Measurements from ENCODE around the gene CERS4. TPM values are rescaled to one million over a fixed set of nuclear protein-coding genes. Genes with fewer than 3 reads are reported as not detected.
"Not testable (repeated sequence)": the region's sequence is repeated elsewhere in the genome, so short reads cannot be mapped to it uniquely, and the experiment has no call there.

Gene CERS4
- total RNA-seq, 1 donor from 2014 or later: 26.4 TPM

DNA sequence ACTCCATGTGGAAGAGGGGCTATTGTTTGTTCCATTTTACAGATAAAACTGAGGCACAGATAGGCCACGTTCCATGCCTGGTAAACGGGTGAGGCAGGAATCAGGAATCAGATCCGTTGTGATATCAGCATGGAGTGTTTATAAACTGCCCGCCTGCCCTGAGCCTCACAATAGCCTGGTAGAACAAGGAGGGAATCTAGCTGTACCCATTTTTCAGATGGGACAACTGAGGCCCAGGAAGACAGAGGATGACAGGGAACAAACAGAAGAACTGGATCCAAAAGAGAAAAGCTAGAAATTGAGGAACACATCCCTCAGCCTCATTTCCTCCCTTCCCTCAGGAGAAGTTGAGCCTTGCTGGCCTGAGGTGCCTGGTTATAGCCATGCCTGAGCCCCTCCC, 32.5 kb downstream of the CERS4 start:
- DNase-seq (ENCODE audit: low read depth in 2 of 2): no peak

DNA sequence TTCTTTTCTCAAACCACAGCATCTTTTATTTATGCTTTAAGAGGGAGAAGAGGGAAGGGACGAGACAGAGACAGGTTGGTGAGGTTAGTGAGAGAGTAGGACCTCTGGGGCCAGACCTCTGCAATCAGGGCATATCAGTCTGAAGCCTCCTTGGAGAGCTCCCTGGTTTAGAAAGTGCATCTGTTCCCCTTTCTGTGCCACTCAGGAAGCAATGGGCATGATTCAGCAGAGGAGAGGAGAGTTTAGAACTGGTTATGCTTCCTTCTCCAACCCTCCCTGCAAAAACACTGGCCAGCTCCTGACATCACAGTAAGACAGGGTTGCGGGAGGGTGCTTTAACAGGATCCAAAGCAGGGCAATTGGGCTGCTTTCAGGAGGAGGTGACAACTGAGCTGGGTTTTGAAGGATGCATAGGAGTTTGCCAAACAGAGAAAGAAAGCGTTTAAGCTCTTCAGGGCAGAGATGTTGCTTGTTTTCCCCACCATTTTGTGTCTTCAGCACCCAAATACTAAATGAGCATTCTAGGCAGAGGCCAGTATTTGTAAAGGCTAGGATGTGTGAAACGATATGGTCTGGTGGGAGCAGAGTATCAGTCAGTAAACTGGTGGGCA, 33.1 kb downstream of the CERS4 start:
- no peak for DNase-seq (ENCODE audit: low read depth in 2 of 2)

DNA sequence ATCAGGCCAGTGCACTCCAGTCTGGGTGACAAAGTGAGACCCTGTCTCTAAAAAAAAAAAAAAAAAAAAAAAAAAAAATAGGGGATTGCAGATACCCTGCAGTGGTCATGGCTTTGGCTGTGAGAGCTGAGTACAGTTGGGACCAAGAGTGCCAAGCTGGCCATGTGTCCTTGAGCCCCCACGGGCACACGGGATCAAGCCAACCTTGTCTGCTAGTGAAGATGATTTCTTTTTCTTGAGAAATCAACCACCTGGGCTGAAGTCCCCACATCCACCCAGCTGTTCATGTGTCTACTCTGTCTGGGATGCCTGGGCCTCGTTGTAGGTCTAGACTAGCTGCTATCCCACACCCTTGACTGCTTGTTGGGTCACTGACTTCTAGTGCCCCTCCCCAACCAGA, 34.0 kb downstream of the CERS4 start:
- no peak for DNase-seq (ENCODE audit: low read depth in 2 of 2)

DNA sequence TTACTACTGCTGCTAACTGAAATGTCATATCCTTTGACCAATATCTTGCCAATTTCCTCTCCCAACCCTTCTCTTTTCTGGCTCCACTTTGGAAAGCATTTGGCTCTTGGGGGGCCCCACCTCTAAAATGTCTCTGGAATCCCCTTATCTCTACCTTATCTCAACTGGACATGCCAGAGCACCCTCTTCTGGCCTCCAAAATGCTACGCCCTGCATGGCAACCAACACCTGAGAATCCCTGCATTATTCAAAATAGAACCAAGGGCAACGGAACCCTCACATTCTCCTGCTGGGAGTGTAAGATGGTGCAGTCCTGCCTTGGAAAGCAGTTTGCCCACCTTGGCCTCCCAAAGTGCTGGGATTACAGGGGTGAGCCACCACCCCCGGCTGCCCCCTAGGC, 35.3 kb downstream of the CERS4 start:
- no peak for DNase-seq (ENCODE audit: low read depth in 2 of 2)

DNA sequence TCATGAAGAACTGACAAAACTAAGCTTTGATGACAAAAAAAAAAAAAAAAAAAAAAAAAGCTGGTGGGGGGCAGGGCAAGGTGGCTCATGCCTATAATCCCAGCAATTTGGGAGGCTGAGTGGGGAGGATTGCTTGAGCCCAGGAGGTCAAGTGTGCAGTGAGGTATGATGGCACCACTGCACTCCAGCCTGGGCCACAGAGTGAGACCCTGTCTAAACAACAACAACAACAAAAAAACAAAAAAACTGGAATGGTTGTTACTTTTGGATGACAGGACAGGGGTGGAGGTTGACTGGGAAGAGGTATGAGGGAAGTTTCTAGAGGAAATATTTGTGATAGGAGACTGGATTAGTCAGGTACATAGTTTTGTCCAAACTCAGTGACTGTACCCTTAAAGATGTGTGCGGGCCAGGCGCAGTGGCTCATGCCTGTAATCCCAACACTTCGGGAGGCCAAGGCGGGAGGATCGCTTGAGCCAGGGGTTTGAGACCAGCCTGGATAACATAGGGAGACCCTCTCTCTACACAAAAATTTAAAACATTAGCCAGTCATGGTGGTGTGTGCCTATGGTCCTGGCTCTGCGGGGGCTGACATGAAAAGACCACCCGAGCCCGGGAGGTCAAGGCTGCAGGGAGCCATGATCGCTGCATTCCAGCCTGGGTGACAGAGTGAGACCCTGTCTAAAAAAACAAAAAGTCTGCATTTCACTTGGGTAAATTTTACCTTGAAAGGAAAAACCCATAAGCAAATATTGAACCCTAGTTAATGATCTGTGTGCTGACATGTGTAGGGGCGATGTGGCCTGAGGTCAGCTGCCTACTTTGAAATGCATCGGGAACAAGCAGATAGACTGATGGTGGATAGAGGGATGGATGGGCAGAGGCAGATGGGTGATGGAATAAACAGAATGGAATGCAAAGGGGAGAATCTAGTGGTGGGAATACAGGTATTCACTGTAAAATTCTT, 37.0 kb downstream of the CERS4 start:
- DNase-seq (ENCODE audit: low read depth in 2 of 2): no peak

DNA sequence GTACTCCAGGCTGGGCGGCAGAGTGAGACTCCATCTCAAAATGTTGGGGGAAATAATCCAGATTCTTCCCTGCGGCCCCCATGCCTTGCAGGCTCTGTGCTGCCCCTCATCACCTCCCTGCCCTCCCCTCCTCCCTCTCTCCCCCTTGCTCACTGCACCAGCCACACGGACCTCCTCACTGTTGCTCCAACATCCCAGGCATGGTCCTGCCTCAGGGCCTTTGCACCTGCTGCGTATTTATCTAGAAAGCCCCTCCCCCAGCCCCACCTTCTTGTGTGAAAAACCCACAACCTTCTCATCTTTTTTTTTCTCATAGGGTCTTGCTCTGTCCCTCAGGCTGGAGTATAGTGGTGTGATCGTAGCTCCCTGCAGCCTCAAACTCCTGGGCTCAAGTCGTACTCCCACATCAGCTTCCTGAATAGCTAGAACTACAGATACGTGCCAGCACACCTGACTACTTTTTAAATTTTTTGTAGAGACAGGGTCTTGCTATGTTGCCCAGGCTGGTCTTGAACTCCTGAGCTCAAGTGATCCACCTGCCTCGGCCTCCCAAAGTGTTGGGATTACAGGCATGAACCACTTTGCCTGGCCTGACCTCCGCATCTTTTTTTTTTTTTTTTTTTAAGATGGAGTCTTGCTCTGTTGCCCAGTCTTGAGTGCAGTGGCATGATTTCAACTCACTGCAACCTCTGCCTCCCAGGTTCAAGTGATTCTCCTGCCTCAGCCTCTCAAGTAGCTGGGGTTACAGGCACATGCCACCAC, 38.1 kb downstream of the CERS4 start:
- not testable (repeated sequence) for DNase-seq (ENCODE audit: low read depth in 2 of 2)

DNA sequence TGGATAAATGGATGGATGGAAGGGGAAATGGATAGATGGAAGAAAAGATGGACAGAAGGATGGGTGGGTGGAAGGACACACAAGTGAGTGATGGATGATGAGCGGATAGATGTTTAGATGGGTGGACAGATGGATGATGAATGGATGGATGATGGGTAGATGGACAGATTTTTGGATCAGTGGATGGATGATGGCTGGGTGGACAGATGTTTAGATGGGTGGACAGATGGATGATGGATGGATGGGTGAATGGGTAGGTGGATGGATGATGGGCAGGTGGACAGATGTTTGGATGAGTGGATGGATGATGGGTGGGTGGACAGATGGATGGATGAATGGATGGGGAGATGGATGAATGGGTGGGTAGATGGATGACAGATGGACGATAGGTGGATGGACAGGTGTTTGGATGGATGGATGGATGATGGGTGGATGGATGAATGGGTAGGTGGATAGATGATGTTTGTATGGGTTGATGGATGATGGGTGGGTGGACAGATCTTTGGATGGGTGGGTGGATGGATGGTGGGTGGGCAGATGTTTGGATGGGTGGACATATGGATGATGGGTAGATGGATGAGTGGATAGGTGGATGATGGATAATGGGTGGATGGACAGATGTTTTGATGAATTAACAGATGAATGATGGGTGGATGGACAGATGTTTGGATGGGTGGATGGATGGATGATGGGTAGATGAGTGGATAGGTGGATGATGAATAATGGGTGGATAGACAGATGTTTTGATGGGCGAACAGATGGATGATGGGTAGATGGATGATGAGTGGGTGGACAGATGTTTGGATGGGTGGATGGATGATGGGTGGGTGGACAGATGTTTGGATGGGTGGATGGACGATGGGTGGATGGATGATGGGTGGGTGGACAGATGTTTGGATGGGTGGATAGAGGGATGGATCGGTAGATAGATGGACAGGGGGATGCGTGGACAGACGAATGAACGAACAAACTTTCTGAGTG, 39.5 kb downstream of the CERS4 start:
- no peak for DNase-seq (ENCODE audit: low read depth in 2 of 2)

DNA sequence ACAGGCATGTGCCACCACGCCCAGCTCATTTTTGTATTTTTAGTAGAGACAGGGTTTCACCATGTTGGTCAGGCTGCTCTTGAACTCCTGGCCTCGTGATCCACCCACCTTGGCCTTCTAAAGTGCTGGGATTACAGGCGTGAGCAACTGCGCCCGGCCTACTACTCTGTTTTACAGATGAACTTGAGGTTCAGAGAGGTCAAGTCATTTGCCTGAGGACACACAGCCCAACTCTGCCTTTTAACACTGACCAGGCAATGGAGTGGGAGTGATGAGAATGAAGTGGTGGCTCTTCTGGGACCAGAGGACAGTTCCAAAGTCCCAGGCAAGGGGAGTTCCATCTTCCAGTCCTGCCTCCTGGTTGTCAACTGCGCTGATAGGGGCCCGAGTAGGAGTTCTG, 41.4 kb downstream of the CERS4 start:
- DNase-seq (ENCODE audit: low read depth in 2 of 2): no peak

DNA sequence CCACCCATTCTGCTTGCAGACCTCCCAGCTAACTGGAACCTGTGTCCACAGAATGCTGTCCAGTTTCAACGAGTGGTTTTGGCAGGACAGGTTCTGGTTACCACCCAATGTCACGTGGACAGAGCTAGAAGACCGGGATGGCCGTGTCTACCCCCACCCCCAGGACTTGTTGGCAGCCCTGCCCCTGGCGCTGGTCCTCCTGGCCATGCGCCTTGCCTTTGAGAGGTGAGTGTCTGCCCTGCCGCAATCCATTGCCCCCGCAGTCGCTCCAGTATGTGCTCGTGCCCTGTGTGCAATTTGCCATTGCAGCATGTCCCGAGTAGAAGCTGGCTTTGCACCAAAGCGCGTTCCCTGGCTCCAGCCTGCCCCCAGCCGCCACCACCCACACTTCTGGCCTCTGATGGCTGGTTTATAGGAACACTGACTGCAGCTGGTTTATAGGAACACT, 41.9 kb downstream of the CERS4 start:
- DNase-seq (ENCODE audit: low read depth in 2 of 2): no peak

DNA sequence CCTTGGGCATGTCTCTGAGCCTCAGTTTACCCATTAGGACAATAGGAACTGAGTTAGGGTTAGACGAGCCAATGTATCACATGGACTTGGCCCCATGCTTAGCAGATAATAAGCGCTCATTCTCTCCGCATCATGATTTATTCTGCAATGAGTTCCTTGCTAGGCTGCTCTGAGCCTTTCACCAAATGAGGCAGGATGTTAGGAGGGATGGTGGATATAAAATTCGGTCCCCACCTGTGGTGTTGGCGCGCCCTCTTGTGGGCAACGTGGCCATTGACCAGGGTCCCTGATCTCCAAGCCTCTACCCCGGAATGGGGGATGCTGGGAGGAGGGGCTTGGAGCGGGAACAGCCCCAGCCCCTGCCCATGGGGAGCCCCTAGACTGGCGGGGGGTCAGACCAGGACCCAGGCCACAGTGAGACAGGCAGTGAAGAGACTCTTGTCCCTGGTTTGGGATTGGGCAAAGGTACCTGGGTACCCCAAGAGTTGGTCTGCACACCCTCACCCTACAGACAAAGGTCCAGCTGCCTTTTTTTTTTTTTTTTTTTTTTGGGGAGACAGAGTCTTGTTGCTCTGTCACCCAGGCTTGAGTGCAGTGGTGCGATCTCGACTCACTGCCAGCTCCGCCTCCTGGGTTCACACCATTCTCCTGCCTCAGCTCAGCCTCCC, 43.9 kb downstream of the CERS4 start:
- DNase-seq (ENCODE audit: low read depth in 2 of 2): peak; percentile 72 to 85

DNA sequence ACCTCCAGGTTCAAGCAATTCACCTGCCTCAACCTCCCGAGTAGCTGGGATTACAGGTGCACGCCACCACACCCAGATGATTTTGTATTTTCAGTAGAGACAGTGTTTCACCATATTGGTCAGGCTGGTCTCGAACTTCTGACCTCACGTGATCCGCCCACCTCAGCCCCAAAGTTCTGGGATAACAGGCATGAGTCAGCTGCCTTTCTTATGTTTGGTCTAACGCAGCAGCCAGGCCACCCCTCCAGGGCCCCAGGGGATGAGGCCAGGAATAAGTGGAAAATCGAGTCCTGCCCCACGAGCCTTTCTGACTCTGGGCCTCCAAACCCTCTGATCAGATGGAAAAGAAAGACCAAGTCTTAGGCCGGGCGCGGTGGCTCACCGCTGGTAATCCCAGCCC, 44.5 kb downstream of the CERS4 start:
- DNase-seq (ENCODE audit: low read depth in 2 of 2): no peak

DNA sequence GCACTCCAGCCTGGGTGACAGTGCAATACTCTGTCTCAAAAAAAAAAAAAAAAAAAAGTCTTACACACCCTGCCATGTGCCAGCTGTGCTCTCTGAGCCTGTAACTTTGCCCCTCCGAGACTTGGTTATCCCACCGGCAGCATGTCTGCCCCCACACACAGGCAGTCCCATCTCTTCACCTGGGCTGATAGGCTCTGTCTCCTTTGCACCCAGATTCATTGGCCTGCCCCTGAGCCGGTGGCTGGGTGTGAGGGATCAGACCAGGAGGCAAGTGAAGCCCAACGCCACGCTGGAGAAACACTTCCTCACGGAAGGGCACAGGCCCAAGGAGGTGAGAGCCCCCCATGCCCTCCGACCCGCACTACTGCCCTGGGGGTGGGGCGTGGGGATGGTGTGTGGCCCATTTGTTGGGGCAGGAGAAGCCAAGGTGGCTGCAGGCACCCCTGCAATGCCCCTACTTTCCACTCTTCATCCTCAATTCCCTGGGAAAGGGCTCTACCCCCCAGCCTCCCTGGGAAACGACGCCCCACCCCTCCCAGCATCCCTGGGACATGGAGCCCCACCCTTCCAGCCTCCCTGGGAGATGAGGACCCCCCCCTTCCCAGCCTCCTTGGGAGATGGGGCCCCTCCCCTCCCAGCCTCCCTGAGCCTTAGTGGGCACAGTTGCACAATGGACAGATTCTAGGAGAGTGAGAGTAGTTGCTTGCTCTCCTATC, 45.3 kb downstream of the CERS4 start:
- DNase-seq (ENCODE audit: low read depth in 2 of 2): no peak

DNA sequence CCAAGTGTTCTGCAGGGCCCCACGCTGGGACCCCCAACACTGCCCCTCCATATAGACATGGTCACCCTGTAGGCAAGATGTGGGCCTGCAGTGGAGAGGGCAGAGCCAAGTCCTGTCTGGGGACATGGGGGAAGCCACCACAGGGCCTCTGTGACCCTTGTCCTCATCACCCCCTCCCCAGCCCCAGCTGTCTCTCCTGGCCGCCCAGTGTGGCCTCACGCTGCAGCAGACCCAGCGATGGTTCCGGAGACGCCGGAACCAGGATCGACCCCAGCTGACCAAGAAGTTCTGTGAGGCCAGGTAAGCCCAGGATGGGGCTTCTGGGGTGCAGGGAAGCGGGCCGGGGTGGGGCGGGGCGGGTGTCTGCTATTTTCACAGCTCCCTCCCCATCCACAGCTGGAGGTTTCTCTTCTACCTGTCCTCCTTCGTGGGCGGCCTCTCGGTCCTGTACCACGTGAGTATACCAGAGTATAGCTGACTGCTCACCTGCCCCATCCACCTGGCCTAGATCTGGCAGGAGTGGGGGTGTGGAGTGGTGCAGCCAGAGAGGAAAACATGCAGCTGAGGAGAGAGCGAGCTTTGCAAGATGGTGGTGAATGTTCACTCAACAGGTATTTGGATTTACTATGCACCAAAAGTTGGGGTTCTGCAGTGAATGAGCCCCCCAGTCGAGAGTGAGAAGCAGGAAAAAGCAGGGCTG, 46.4 kb downstream of the CERS4 start:
- DNase-seq (ENCODE audit: low read depth in 2 of 2): no peak

DNA sequence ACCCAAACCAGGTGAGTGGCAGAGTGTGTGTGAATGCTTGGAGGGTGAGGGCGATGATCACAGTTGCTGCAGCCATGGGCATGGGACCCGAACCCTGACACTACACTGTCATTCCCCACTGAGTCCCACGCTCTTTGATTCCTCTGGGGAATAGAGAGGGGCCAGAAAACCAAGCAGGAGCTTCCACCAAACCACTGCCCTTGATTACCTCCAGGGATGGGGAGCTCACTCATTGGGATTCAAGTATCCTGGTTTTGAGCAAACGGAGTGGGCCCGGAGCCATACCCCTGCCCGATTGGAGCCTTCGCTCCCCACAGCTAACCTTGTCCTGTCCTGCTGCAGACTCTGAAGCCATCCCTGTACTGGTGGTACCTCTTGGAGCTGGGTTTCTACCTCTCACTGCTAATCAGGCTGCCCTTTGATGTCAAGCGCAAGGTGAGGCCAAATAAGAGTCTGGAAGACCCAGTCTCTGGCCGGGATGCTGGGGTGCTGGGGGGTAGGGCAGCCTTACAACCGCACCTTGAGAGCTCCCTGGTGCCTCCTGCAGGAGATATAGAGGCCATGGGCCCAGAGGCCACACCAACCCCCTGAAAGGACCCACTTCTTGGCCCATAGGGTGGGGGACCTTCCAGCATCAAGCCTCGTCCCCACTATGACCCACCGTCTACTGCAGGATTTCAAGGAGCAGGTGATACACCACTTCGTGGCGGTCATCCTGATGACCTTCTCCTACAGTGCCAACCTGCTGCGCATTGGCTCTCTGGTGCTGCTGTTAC, 47.3 kb downstream of the CERS4 start:
- DNase-seq (ENCODE audit: low read depth in 2 of 2): no peak

DNA sequence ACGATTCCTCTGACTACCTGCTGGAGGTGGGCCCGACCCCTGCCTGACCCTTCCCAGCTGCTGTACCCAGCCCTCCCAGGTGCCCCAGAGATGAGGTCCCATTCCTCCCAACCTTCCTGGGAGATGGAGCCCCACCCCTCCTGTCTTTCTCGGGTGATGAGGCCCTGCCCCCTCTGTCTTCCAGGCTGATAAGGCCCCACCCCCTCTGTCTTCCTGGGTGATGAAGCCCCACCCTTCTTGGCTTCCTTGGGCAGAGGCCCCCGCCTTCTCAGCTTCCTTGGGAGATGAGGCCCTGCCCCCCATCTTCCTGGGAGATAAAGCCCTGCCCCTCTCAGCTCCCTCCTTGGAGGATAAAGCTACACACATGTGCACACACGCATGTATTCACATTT, 47.9 kb downstream of the CERS4 start:
- no peak for DNase-seq (ENCODE audit: low read depth in 2 of 2)

DNA sequence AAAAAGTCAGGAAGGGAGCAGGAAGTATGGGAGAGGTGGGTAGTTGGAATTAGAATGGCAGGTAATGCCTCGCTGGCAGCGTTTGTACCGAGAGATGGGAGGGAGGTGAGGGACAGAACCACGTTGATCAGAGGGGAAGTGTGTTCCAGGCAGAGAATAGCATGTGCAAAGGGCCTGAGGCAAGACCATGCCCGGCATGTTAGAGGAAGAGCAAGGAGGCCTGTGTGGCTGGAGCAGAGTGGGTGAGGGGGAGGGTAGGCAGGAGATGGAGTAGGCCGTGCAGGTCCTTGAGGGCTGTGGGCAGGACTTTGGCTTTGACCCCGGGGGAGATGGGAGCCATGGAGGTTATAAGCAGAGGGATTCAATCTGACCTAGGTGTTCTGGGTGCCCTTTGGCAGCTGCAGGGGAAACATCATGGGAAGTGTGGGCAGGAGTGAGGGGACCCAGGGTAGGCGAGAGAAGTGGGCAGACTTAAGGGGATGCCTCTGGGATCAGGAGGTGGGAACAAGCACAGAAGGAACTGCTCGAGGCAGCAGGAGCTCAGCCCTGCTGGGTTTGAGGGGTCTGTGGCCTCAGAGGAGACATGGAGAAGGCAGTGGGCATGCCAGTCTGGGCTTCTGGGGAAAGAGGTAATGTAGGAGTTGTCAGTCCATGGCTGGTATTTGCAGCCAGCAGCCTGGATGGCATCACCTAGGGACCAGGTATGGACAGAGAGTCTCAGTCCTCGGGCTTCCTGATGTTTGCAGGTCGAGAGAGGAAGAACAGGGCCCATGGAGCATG, 50.2 kb downstream of the CERS4 start:
- DNase-seq (ENCODE audit: low read depth in 2 of 2): no peak

DNA sequence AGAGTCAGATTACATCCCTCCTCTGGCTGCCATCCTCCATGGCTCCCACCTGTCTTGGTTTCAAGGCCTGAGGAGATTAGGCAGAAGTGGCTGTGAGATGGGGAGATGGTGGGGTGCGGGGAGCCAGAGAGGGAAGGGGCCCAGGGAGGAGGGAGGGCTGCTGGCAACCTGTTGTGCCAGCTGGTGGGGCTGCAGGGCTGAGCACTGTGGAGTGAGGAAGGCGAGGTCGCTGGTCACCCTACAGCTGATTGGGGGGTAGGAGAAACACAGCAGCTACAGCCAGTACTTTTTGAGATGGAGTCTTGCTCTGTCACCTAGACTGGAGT, 50.7 kb downstream of the CERS4 start:
- DNase-seq (ENCODE audit: low read depth in 2 of 2): no peak

DNA sequence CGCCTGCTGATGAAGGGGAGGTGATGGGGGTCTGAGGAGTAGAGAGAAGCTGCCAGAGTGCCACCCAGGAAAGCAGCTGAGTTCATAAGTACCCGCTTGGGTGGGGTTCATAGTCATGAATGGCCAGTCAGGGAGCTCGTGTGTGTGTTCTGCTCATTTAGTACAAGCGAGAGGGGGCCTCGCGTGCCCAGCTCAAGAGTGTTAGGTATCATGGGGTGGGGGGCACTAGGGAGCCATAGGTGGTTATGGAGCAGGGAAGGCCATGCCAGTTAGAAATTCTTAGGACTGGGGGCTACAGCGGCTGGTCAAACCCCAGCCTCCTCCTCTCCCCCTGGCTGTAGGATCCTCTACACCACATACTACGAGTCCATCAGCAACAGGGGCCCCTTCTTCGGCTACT, 52.2 kb downstream of the CERS4 start:
- DNase-seq (ENCODE audit: low read depth in 2 of 2): no peak

Measured in lung microvascular endothelial cell (primary cell).